Stimulated activated CD8-positive, alpha-beta memory T cell treated with anti-CD3 and anti-CD28 coated beads, Interleukin-7, amount 100 ng/mL, for 1 hour (primary cell): Measurements from ENCODE around the gene GRID1.

Experiments used
- DNase-seq, 2 donors: peaks; one replicate each; pipeline ENCODE4 v3.0.0-alpha.2; 2020; ENCODE audit warnings: low read depth in 2 of 2

Gene GRID1

GRCh38 chr10:86293396-86293791, 73.2 kb downstream of the GRID1 start:
- no peak for DNase-seq

DNA sequence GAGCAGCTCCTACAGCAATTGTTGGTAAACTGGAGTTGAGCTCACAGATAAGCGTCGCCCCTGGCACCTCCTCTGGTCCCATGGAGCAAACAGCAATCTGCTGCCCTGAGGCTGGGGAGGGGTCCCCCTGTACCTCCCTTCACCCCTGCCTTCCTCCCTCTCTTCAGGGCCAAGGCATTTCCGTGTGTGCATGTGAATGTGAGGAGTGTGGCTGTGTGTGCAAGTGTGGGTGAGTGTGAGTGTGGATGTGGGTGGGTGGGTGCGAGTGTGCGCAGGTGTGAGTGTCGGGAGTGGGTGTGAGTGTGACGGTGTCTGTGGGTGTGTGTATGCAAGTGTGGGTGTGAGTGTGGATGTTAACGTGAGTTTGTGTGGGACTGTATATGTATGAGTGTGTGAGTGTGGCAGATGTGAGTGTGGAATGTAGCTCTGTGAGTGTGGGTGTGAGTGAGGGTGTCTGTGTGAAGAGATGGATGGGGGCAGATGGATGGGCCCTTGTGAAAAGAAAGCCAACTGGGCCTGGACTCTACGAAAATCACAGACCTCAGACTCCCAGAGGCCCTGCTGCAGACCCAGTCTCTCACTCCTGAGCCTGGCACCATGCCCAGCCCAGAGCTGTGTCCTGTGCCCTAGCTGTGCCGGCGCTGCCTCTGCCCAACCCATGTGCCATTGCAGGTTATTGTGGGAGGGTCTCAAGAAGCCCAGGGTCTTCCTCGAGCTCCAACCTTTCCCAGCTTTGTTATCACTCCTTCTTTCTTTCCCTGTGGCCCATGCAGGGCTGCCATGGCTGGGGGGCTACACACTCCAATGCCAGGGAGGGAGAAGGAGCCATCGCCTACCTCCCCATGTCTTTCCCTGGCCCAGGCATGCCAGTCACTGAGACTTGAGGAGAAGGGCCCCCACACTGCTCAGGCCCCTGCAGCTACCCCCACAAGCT, 73.9 kb downstream of the GRID1 start:
- no peak for DNase-seq

DNA sequence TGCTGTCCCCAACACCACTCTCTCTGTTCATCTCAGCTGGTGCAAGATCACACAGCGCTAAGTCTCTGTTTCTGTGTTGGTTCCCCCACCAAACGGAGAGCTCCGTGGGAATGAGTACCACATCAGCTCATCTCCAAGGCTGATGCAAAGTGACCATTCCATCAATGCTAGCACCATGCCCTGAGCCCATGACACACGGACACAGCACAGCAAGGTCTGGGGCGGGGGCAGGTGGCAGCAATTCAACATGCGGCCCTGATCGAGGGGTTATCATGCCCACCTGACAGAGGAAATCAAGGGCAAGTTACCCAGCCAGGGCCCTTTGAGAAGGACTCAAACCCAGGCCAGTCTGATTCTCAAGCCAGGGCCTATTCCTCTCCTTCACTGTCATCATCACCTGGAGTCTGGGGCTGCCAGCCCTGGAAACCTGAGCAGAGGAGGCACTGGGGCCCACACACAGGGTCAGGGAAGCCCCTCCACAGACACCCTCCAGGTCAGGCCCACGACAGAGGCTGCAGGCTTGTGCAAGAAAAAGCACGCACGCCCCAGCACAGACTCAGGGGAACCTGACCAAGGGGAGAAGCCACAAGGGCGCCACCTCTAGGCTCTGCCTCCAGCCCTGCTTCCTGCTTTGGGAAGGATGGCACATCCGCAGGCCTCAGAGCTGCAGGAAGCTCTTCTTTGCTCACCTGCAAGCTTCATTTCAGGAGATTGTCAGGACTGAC, 74.8 kb downstream of the GRID1 start:
- no peak for DNase-seq

- DNase-seq: no peak
Observed at GRCh38 chr10:86290933-86291615, 75.5 kb downstream of the GRID1 start.

DNA sequence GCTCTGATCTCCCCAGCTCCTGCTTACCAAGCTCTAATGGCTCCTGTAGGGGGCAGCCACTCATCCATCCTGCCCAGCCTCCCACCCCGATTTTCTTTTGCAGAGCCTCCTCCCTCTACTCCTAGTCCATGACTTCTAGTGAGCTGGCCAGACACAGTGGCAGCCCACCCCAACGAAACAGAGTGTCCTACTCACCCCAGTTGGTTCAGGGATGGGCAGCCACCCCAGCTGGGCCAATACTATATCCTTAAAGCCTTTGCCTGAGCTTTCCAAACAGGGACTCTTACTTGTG, 77.1 kb downstream of the GRID1 start:
- no peak for DNase-seq

- no peak for DNase-seq
Observed at GRCh38 chr10:86288695-86289576, 77.7 kb downstream of the GRID1 start.

DNA sequence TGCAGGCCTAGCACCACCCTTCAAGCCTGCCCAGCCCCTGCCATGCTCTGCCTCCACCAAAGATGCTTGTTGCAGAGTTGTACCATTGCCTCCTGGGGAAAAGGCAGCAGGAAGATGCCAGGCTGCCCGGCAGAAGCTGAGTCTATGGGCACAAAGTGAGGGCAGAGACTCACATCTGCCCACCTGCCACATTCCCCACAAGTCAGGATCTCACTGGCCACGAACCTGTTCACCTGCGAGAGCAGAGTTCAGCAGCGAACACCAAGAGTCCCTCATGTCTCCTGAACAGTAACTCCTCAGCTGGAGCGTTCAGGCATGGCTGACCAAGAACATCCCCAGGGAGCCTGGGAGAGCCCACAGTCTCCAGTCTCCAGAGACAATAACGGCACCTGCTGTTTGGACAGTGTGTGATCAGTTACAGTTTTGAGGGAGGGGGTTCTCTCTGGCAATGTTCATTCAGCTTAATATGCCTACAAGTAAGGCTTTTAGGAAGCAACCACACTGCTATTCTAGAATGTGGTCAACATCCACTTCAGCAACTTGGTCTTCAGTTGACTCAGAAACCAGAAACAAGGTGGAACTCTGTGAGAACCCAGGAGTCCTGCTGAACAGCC, 78.5 kb downstream of the GRID1 start:
- no peak for DNase-seq

DNA sequence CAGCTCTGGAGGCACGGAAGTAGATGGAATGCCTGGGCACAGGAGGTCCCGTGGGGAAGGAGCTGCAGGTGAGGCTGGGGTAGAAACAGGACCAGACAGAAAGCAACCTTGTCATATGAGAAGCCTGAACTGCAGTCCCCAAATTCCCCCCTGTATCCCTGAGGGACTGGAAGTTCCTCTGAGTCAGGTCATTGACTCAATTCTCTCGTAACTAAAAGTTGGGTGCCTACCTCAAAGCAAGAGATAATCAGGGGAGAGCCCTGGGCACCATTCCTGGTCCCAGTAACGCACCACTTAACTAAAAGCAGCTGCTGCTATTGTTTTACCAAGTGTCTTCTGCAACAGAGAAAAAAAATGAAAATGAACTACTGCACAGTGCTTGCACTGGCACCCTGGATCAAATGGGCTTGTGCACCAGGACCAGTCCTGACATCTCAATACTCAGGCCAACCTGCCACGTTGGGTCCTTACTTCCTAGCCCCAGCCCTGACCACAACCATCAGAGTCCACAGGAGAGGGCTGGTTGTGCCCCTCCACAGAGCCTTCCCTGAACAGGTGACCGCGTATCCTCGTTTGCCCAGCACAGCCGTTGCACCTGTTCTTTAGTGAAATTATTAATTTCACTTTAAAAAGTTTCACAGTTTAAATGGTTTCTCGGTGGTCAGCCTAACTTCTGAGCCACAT, 79.3 kb downstream of the GRID1 start:
- DNase-seq: no peak

DNA sequence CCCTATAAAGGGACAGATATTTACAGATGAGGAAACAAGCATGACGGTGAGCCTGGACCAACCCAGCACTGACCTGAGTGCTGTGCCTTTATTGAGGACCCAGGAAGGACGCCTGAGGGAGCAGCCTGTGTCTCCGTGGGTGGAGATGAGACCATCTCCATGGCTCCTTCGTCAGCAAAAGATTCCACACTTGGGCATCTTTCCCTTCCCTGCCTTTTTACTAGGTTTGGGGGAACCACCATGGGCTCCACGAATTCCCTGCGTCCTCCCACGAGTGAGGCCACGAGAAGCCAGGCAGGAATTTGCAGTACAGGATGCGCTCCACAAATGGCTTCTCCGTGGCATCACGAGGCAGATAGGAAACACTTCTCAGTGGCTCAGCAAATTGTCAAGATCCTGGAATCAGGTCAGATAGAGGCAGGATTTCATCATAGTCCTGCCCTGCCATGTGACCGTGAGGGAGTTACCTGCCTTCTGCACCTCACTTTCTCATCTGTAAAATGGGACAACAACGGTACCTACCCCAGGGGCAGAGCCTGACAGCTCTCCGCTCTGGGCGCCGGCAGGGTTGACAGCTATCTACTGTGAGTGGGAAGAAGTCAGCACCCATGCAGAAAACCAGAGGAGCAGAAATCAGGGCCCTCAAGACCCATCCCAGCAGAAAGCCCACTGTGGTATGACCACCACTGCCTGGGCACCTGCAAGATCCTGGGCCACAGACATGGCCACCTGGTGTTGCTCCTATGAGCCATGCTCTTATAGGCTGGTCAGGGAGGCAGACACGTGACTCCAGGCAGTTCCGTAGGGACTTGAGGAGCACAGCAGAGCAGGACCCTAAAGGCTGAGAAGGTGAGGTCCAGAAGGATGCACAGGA, 80.1 kb downstream of the GRID1 start:
- no peak for DNase-seq

- DNase-seq: no peak
Observed at GRCh38 chr10:86285136-86285790, 81.3 kb downstream of the GRID1 start.

GRCh38 chr10:86284355-86285105, 82.1 kb downstream of the GRID1 start:
- DNase-seq: no peak

GRCh38 chr10:86283466-86284287, 82.9 kb downstream of the GRID1 start:
- no peak for DNase-seq

DNA sequence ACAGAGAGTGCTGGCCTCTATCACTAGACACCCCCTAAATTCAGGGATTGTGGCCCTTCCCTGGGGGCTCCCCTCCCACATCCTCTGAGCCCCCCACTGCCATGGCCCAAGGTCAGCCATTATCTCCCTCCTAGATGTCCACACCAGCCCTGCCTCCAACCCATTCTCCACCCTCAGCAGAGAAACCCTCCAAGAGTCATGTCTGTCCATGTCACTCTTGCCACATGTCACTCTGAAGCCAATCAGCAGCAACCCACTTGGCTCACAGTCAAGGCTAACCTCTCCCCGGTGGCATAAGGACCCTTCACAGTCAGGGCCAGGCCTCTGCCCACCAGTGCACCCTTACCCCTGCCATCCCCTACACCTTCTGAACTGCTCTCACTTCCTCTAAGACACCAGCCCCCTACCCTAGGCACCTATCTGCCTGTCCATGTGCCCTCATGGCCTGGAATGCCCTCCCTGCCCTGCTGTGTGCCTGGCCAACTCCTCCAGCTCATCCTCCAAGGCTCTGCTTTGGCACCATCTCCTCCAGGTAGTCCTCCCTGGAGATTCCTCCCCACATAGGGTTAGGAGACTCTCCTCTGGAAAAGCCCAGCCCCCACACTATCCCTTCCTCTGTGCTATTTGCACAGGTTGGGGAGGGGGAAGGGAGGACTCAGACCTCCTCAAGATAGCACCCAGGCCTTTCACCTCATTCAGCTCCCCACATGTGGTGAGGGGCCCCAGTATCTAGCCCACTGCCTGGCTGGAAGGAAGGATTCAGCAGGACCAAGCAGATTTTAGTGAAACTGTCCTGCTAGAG, 83.7 kb downstream of the GRID1 start:
- DNase-seq: no peak

DNA sequence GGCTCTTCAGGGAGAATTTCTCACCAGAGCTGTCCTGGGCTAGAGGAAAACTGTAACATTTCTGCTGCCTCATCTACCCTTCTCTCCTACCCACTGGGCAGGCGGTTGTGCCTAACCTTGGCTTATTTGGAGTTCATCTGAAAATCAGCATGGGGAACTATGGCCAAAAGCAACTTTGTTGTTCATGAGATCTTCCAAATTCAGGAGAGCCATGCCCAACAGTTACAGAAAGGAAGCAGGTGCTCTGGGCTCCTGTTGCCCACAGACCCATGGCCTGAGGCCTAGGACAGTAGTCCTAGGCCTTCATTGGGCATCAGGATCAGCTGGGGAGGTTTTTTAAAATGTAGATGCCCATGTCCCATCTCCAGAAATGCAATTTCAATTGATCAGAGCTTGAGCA, 85.2 kb downstream of the GRID1 start:
- no peak for DNase-seq

GRCh38 chr10:86269332-86269731, 97.3 kb downstream of the GRID1 start:
- no peak for DNase-seq

- DNase-seq: no peak
Observed at GRCh38 chr10:86267286-86268195, 99.1 kb downstream of the GRID1 start.
